ENCODE results near the gene PLK1. TPM values are rescaled to one million over a fixed set of nuclear protein-coding genes. Genes with fewer than 3 reads are reported as not detected.

PLK1 gene
- 3.3 and 13.5 TPM in 2 replicates for total RNA-seq

DNA sequence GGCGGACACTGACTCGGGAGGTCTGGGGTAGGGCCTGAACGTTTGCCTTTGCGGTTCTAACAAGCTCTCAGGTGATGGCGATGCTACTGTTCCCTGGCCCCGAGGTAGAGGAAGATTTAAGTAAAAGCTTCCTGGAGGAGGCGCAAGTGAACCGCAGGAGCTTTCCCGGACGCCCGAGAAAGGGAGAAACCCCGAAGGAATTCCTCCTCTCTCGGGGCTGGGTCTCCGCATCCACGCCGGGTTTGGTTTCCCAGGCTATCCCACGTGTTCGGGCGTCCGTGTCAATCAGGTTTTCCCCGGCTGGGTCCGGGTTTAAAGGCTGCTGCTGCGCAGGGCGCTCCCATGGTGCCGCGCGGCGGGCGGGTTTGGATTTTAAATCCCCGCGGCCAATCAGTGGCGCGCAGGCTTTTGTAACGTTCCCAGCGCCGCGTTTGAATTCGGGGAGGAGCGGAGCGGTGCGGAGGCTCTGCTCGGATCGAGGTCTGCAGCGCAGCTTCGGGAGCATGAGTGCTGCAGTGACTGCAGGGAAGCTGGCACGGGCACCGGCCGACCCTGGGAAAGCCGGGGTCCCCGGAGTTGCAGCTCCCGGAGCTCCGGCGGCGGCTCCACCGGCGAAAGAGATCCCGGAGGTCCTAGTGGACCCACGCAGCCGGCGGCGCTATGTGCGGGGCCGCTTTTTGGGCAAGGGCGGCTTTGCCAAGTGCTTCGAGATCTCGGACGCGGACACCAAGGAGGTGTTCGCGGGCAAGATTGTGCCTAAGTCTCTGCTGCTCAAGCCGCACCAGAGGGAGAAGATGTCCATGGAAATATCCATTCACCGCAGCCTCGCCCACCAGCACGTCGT lies at the start of gene PLK1:
TSS of gene PLK1 (plus strand) at position 460 of the 844 bp plus-strand sequence. CDS start at position 504, 44 bp downstream.

DNA sequence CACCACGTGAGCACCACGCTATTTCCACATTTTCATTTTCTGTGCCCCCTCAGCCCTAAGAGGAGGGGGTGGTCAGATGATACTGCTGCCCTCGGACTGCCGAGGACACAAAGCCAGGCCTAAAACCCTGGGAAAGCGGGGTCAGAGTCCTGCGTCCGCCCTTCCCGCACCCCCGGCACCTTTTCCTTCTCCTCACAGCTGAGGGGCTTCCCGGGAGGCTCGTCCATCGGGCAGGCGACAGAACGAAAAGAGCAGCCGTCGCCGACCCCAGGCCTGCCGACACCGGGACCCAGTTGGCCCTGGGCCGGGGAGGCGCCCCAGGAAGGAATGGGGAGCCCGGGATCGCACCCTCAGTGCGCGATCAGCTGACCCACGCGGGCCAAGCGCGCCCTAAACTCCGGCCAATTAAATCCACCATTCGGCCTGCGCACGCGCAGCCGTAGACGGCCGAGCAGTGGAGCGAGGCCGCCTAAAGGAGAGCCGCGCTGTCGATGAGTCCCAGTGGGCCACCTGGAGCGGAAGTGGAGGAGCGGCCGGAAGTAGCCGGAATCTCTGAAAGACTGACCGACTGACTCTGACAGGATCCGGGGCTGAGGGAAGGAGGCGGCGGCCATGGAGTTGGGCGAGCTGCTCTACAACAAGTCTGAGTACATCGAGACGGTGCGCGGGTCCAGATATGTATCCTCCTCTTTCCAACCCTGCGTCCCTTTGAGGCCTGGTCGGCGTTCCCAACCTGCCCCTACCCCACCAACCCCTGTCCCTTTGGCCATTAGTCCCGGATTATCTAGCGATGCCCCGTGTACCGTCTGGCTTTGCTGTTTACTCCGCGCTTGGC lies 37.5 kb upstream of the PLK1 start, which contains the start of the genes DCTN5 and PALB2:
TSS of gene DCTN5 (plus strand) at position 536 of the 835 bp plus-strand sequence. CDS start at position 613, 77 bp downstream.
TSS of gene PALB2 (minus strand) at position 380 of the 835 bp plus-strand sequence. CDS start at position 227, 153 bp downstream.

DNA sequence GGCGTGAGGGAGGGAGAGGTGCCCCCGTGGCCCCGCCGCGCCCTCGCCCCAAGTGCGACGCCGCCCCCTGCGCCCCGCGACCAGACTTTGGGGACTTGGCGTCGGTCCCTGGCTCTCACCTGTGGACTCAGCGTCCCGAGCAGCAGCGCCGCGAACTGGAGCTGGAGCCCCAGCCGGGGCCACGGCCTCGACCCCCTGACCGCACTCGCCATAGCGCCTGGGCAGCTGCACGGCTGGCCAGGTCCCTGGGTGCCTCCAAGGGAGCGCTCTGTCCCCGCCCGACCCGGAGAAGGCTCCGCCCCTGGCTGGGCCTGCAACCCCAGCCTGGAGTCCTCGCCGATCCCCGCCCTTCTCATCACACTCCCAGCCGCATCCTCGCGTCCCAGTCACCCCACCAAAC lies 34.3 kb downstream of the PLK1 start, which contains the start of gene ERN2:
TSS of gene ERN2 (minus strand) at position 247 of the 400 bp plus-strand sequence. CDS start at position 212, 35 bp downstream.

Other genes starting within 250 kb of the PLK1 start
- gene COG7, start 225.7 kb upstream of the PLK1 start, total RNA-seq: 22.0 and 29.5 TPM in 2 replicates
- 30.0 and 44.7 TPM in 2 replicates for gene GGA2, start 168.4 kb upstream of the PLK1 start, total RNA-seq
- 40.1 and 61.9 TPM in 2 replicates for gene EARS2, start 121.5 kb upstream of the PLK1 start, total RNA-seq
- gene UBFD1, start 121.2 kb upstream of the PLK1 start, total RNA-seq: 149 and 167 TPM in 2 replicates
- 50.1 and 78.1 TPM in 2 replicates for gene NDUFAB1, start 82.6 kb upstream of the PLK1 start, total RNA-seq
- gene PALB2, start 37.6 kb upstream of the PLK1 start, total RNA-seq: 10.1 and 10.4 TPM in 2 replicates
- gene DCTN5, start 37.4 kb upstream of the PLK1 start, total RNA-seq: 102 and 117 TPM in 2 replicates
- gene ERN2, start 34.3 kb downstream of the PLK1 start, total RNA-seq: not detected in 2 replicates
- gene CHP2, start 76.1 kb downstream of the PLK1 start, total RNA-seq: not detected in 2 replicates
- gene PRKCB, start 157.1 kb downstream of the PLK1 start, total RNA-seq: under 0.01 and 0.30 TPM in 2 replicates